GM12892 (cell line): ENCODE data around the gene COL15A1.

Experiments used
- DNase-seq: peaks from one replicate; pipeline ENCODE4 v3.0.0; 2011; ENCODE audit not compliant: insufficient read length
- FAIRE-seq: peaks from 2 replicates; lab custom pipeline; 2011; peaks lifted over from hg19 to GRCh38; lab: Jason Lieb, UNC
- POLR2A ChIP-seq: IDR thresholded peaks from 2 replicates; pipeline ENCODE4 v1.6.1; 2011; ENCODE audit warnings: low read depth, low read length, control low read depth
- POLR2AphosphoS5 ChIP-seq: IDR thresholded peaks from 2 replicates; pipeline ENCODE4 v1.6.1; 2011; ENCODE audit warnings: low read depth, low read length, control low read depth
- TAF1 ChIP-seq: IDR thresholded peaks from 2 replicates; pipeline ENCODE4 v1.6.1; 2011; ENCODE audit warnings: low read depth, mild to moderate bottlenecking, control low read depth, low read length, borderline replicate concordance

Gene COL15A1

GRCh38 chr9:99066571-99066970 is 122.9 kb downstream of the COL15A1 start:
- no peak for TF ChIP-seq TAF1
- DNase-seq: no peak
- no peak for FAIRE-seq

GRCh38 chr9:99069075-99069474 is 125.4 kb downstream of the COL15A1 start:
- FAIRE-seq (no peak), DNase-seq (no peak)
- TF ChIP-seq POLR2AphosphoS5 (no peak), TAF1 (no peak), POLR2A (no peak)

- DNase-seq (no peak), FAIRE-seq (no peak)
- TF ChIP-seq POLR2A (no peak), POLR2AphosphoS5 (no peak), TAF1 (no peak)
Observed at GRCh38 chr9:99069546-99069945, 125.8 kb downstream of the COL15A1 start.

- DNase-seq (no peak), FAIRE-seq (no peak)
- no peak for TF ChIP-seq POLR2A
- no peak for TF ChIP-seq TAF1
Observed at GRCh38 chr9:99070681-99071080, 127.0 kb downstream of the COL15A1 start.

- no peak for TF ChIP-seq TAF1
- TF ChIP-seq POLR2A: no peak
- TF ChIP-seq POLR2AphosphoS5: no peak
- no peak for DNase-seq
- no peak for FAIRE-seq
Observed at GRCh38 chr9:99071313-99072039, 127.8 kb downstream of the COL15A1 start.

- no peak for DNase-seq
- FAIRE-seq: no peak
- TF ChIP-seq POLR2AphosphoS5: no peak
- no peak for TF ChIP-seq POLR2A
- no peak for TF ChIP-seq TAF1
Observed at GRCh38 chr9:99072040-99072394, 128.3 kb downstream of the COL15A1 start.

- FAIRE-seq (no peak), DNase-seq (no peak)
- TF ChIP-seq POLR2A: no peak
- no peak for TF ChIP-seq TAF1
- TF ChIP-seq POLR2AphosphoS5: no peak
Observed at GRCh38 chr9:99073347-99073746, 129.6 kb downstream of the COL15A1 start.

GRCh38 chr9:99073985-99074901 is 130.5 kb downstream of the COL15A1 start:
- FAIRE-seq (no peak), DNase-seq (no peak)
- no peak for TF ChIP-seq TAF1
- TF ChIP-seq POLR2AphosphoS5: no peak
- no peak for TF ChIP-seq POLR2A

GRCh38 chr9:99074902-99075245 is 131.2 kb downstream of the COL15A1 start:
- TF ChIP-seq TAF1 (no peak), POLR2A (no peak), POLR2AphosphoS5 (no peak)
- DNase-seq: no peak
- FAIRE-seq: no peak

- DNase-seq (no peak), FAIRE-seq (no peak)
- TF ChIP-seq TAF1 (no peak), POLR2A (no peak), POLR2AphosphoS5 (no peak)
Observed at GRCh38 chr9:99075246-99075912, 131.7 kb downstream of the COL15A1 start.

GRCh38 chr9:99076030-99076429 is 132.3 kb downstream of the COL15A1 start:
- no peak for TF ChIP-seq POLR2AphosphoS5
- no peak for TF ChIP-seq POLR2A
- TF ChIP-seq TAF1: no peak
- FAIRE-seq (no peak), DNase-seq (no peak)
